ENCODE measurements around the gene PMM2.
"Not testable (repeated sequence)": the region's sequence is repeated elsewhere in the genome, so short reads cannot be mapped to it uniquely, and the experiment has no call there.

The PMM2 gene

GRCh38 chr16:8774208-8774607 is 23.4 kb upstream of the PMM2 start:
- H3K27ac ChIP-seq, result no peak overlapping the region
- no peaks in the 10 kb centered on the region for H3K9me3 ChIP-seq (ENCODE audit: low read depth, low read length)
- H3K9ac ChIP-seq (ENCODE audit: insufficient read length), result no peak overlapping the region
- no peak overlapping the region for H3K4me3 ChIP-seq
- DNase-seq (ENCODE audit: low read depth, low spot score), result no peak
- no peak for TF ChIP-seq POLR2AphosphoS5 (IDR thresholded peaks at IDR 0.05; ENCODE audit: borderline replicate concordance, low read depth, low read length)
- TF ChIP-seq FOXP2 (optimal IDR thresholded peaks at IDR 0.05; ENCODE audit: control extremely low read depth, extremely low read length, insufficient read depth), result no peak
- no peak for TF ChIP-seq EZH2 (IDR thresholded peaks at IDR 0.05)
- no peaks in the 10 kb centered on the region for H3K36me3 ChIP-seq (ENCODE audit: insufficient read depth, low read length)

DNA sequence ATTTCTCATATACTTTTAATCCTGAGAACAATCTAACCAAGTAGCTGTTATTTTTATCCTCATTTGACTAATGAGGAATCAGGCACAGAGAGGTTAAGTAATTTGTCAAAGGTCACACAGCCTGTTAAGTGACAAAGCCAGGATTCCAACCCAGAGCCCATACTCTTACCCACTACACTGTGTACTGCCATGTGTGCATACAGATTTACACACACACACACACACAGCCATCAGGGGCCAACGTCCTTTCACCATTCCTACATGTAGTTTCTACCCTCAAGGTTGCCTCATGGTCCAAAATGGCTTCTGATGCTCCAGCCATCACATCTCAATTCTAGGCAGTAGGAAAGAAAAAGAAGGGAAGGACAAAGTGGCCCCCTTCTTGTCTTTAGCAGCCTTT is 22.3 kb upstream of the PMM2 start:
- H3K9me3 ChIP-seq (ENCODE audit: low read depth, low read length), result no peaks in the 10 kb centered on the region
- no peak overlapping the region for H3K27ac ChIP-seq
- DNase-seq (ENCODE audit: low read depth, low spot score), result no peak
- no peak overlapping the region for H3K4me3 ChIP-seq
- no peak for TF ChIP-seq FOXP2 (optimal IDR thresholded peaks at IDR 0.05; ENCODE audit: control extremely low read depth, extremely low read length, insufficient read depth)
- TF ChIP-seq EZH2 (IDR thresholded peaks at IDR 0.05), result no peak
- TF ChIP-seq POLR2AphosphoS5 (IDR thresholded peaks at IDR 0.05; ENCODE audit: borderline replicate concordance, low read depth, low read length), result no peak
- no peak overlapping the region for H3K9ac ChIP-seq (ENCODE audit: insufficient read length)
- no peaks in the 10 kb centered on the region for H3K36me3 ChIP-seq (ENCODE audit: insufficient read depth, low read length)

DNA sequence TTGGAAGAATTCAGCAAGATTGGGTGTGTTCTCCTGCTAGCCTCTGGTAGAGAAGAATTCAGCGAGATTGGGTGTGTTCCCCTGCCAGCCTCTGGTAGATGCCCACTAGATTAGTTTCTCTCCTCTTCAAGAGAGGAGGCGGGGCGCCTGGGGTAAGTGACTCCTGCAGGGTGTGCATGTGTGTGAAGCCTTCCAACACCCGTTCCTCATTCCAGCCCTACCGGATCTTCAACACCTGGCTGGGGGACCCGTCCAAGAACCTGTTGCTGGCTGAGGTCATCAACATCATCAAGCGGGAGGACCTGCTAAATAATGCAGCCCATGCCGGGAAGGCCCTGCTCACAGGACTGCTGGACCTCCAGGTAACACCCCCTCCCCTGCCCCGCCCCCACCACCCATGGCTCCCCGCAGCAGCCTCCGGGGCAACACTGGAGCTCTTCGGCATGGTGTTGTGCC is 21.5 kb upstream of the PMM2 start:
- Histone ChIP-seq H3K27ac (no peak overlapping the region), H3K9ac (ENCODE audit: insufficient read length) (no peak overlapping the region), H3K4me3 (no peak overlapping the region), H3K36me3 (ENCODE audit: insufficient read depth, low read length) (no peaks in the 10 kb centered on the region), H3K9me3 (ENCODE audit: low read depth, low read length) (no peaks in the 10 kb centered on the region)
- TF ChIP-seq POLR2AphosphoS5 (IDR thresholded peaks at IDR 0.05; ENCODE audit: borderline replicate concordance, low read depth, low read length), result no peak
- TF ChIP-seq EZH2 (IDR thresholded peaks at IDR 0.05), result no peak
- TF ChIP-seq FOXP2 (optimal IDR thresholded peaks at IDR 0.05; ENCODE audit: control extremely low read depth, extremely low read length, insufficient read depth), result no peak
- DNase-seq (ENCODE audit: low read depth, low spot score), result no peak

- H3K36me3 ChIP-seq (ENCODE audit: insufficient read depth, low read length), result no peaks in the 10 kb centered on the region
- TF ChIP-seq POLR2AphosphoS5 (IDR thresholded peaks at IDR 0.05; ENCODE audit: borderline replicate concordance, low read depth, low read length) (no peak), FOXP2 (optimal IDR thresholded peaks at IDR 0.05; ENCODE audit: control extremely low read depth, extremely low read length, insufficient read depth) (no peak), EZH2 (IDR thresholded peaks at IDR 0.05) (no peak)
- no peak overlapping the region for H3K4me3 ChIP-seq
- no peak overlapping the region for H3K9ac ChIP-seq (ENCODE audit: insufficient read length)
- H3K9me3 ChIP-seq (ENCODE audit: low read depth, low read length), result no peaks in the 10 kb centered on the region
- no peak overlapping the region for H3K27ac ChIP-seq
- DNase-seq (ENCODE audit: low read depth, low spot score), result no peak
Observed at GRCh38 chr16:8777217-8777616, 20.4 kb upstream of the PMM2 start.

DNA sequence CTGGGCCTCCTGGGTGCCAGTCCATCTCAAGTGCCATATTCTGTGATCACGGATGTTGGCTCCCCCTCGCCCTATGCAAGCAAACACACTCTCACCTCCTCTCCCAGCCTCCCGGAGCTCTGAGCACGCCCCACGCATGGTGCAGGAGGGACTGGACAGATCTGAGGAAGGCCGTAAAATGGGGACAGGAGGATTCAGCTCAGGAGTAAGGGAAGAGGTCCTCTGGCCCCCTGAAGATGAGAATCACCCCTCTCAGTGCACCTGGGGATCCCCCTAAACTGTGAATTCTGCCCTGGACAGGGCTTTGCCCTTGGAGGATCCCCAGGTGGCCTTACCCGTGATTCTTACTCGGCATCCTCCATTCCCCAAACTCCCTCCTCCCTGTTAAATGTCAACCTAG is 15.8 kb upstream of the PMM2 start:
- no peak overlapping the region for H3K9ac ChIP-seq (ENCODE audit: insufficient read length)
- no peaks in the 10 kb centered on the region for H3K36me3 ChIP-seq (ENCODE audit: insufficient read depth, low read length)
- no peaks in the 10 kb centered on the region for H3K9me3 ChIP-seq (ENCODE audit: low read depth, low read length)
- no peak for DNase-seq (ENCODE audit: low read depth, low spot score)
- H3K4me3 ChIP-seq, result no peak overlapping the region
- no peak overlapping the region for H3K27ac ChIP-seq
- TF ChIP-seq POLR2AphosphoS5 (IDR thresholded peaks at IDR 0.05; ENCODE audit: borderline replicate concordance, low read depth, low read length) (no peak), FOXP2 (optimal IDR thresholded peaks at IDR 0.05; ENCODE audit: control extremely low read depth, extremely low read length, insufficient read depth) (no peak), EZH2 (IDR thresholded peaks at IDR 0.05) (no peak)

DNA sequence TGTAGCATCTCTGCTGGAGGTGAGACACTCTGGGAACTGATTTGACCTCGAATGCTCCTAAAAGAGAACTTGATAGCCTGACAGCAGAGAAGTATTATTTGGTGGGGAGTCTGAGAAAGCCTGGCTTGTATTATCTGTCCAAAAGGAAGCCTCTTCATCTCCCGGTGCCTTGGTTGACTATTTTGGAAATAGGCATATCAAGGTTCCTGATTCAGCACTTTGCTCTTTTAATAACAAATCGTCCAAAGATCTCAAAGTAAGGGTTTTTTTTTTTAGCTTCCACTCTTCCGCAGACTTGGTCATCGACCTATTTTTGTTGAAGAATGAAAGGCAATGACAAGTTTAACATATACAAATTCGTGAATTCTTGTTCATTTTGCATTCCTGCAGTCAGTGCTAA is 15.0 kb upstream of the PMM2 start:
- DNase-seq (ENCODE audit: low read depth, low spot score), result no peak
- Histone ChIP-seq H3K9ac (ENCODE audit: insufficient read length) (no peak overlapping the region), H3K4me3 (no peak overlapping the region), H3K9me3 (ENCODE audit: low read depth, low read length) (no peaks in the 10 kb centered on the region), H3K36me3 (ENCODE audit: insufficient read depth, low read length) (no peaks in the 10 kb centered on the region), H3K27ac (no peak overlapping the region)
- TF ChIP-seq FOXP2 (optimal IDR thresholded peaks at IDR 0.05; ENCODE audit: control extremely low read depth, extremely low read length, insufficient read depth), result no peak
- no peak for TF ChIP-seq POLR2AphosphoS5 (IDR thresholded peaks at IDR 0.05; ENCODE audit: borderline replicate concordance, low read depth, low read length)
- no peak for TF ChIP-seq EZH2 (IDR thresholded peaks at IDR 0.05)

DNA sequence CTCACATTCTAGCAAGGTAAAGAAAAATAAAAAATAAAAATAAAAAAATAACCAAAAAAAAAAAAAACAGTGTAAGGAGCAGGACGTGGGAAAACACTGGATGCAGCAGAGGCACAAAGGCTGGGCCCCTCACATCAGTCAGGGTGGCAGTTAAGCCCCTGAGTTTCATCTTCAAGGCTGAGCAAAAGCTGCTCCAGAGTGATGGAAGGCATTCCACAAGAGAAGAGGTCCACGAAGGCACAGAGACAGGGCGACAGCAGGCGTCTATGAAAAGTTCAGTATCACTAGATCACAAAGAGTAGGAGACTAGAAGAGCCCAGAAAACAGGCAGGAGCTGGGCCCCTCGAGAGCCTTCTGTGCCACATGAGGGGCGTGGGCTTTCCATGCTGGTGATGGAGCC is 12.2 kb upstream of the PMM2 start:
- no peak overlapping the region for H3K9ac ChIP-seq (ENCODE audit: insufficient read length)
- H3K9me3 ChIP-seq (ENCODE audit: low read depth, low read length), result no peaks in the 10 kb centered on the region
- H3K36me3 ChIP-seq (ENCODE audit: insufficient read depth, low read length), result no peaks in the 10 kb centered on the region

GRCh38 chr16:8786316-8786715 is 11.3 kb upstream of the PMM2 start:
- not testable (repeated sequence) for H3K27ac ChIP-seq; DNase-seq (ENCODE audit: low read depth, low spot score); H3K9me3 ChIP-seq (ENCODE audit: low read depth, low read length); H3K9ac ChIP-seq (ENCODE audit: insufficient read length); H3K36me3 ChIP-seq (ENCODE audit: insufficient read depth, low read length); H3K4me3 ChIP-seq

More for the DNA sequence above, 12.2 kb upstream of the PMM2 start:
- no peak overlapping the region for H3K27ac ChIP-seq
- TF ChIP-seq EZH2 (IDR thresholded peaks at IDR 0.05) (no peak), POLR2AphosphoS5 (IDR thresholded peaks at IDR 0.05; ENCODE audit: borderline replicate concordance, low read depth, low read length) (no peak), FOXP2 (optimal IDR thresholded peaks at IDR 0.05; ENCODE audit: control extremely low read depth, extremely low read length, insufficient read depth) (no peak)
- DNase-seq (ENCODE audit: low read depth, low spot score), result no peak
- no peak overlapping the region for H3K4me3 ChIP-seq

- no peak overlapping the region for H3K27ac ChIP-seq
- no peak for TF ChIP-seq EZH2 (IDR thresholded peaks at IDR 0.05)
- no peak for TF ChIP-seq FOXP2 (optimal IDR thresholded peaks at IDR 0.05; ENCODE audit: control extremely low read depth, extremely low read length, insufficient read depth)
- no peak for TF ChIP-seq POLR2AphosphoS5 (IDR thresholded peaks at IDR 0.05; ENCODE audit: borderline replicate concordance, low read depth, low read length)
- no peaks in the 10 kb centered on the region for H3K36me3 ChIP-seq (ENCODE audit: insufficient read depth, low read length)
- H3K9ac ChIP-seq (ENCODE audit: insufficient read length), result no peak overlapping the region
- no peak for DNase-seq (ENCODE audit: low read depth, low spot score)
- no peaks in the 10 kb centered on the region for H3K9me3 ChIP-seq (ENCODE audit: low read depth, low read length)
- no peak overlapping the region for H3K4me3 ChIP-seq
Observed at GRCh38 chr16:8788578-8789172, 9.0 kb upstream of the PMM2 start.

All from SK-N-MC (cell line).